ENCODE measurements around the gene MISP3.

Gene MISP3

DNA sequence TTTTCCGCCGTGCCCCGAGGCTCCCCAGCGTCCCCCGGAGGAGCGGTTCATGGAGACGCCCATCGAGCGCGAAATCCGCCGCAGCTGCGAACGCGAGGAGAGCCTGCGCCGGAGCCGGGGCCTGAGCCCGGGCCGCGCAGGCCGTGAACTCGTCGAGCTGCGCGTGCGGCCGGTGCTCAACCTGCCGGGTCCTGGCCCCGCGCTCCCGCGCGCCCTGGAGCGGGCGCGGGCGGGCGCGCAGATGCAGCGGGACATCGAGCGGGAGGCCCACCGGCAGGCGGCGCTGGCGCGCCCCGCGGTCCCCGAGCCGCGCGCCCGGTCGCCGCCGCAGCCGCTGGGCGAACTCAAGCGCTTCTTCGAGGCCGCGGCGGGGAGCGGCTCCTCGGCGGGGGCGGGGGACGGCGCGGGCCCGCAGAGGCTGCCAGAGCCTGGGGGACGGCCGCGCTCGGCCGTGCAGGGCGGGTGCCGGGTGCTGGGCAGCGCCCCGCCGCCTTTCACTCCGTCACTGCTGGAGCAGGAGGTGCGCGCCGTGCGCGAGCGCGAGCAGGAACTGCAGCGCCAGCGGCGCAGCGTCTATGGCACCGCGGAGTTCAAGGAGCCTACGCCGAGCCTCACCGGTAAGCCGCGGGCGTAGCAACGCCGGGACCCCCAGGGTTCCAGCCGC is 807 bp downstream of the MISP3 start:
- DNase-seq (ENCODE audit: low spot score) = peak; percentile 92
- TF ChIP-seq, protein P1, sequence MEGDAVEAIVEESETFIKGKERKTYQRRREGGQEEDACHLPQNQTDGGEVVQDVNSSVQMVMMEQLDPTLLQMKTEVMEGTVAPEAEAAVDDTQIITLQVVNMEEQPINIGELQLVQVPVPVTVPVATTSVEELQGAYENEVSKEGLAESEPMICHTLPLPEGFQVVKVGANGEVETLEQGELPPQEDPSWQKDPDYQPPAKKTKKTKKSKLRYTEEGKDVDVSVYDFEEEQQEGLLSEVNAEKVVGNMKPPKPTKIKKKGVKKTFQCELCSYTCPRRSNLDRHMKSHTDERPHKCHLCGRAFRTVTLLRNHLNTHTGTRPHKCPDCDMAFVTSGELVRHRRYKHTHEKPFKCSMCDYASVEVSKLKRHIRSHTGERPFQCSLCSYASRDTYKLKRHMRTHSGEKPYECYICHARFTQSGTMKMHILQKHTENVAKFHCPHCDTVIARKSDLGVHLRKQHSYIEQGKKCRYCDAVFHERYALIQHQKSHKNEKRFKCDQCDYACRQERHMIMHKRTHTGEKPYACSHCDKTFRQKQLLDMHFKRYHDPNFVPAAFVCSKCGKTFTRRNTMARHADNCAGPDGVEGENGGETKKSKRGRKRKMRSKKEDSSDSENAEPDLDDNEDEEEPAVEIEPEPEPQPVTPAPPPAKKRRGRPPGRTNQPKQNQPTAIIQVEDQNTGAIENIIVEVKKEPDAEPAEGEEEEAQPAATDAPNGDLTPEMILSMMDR (IDR thresholded peaks at IDR 0.05; ENCODE audit: extremely low read depth, missing control alignments) = peak; percentile 83

DNA sequence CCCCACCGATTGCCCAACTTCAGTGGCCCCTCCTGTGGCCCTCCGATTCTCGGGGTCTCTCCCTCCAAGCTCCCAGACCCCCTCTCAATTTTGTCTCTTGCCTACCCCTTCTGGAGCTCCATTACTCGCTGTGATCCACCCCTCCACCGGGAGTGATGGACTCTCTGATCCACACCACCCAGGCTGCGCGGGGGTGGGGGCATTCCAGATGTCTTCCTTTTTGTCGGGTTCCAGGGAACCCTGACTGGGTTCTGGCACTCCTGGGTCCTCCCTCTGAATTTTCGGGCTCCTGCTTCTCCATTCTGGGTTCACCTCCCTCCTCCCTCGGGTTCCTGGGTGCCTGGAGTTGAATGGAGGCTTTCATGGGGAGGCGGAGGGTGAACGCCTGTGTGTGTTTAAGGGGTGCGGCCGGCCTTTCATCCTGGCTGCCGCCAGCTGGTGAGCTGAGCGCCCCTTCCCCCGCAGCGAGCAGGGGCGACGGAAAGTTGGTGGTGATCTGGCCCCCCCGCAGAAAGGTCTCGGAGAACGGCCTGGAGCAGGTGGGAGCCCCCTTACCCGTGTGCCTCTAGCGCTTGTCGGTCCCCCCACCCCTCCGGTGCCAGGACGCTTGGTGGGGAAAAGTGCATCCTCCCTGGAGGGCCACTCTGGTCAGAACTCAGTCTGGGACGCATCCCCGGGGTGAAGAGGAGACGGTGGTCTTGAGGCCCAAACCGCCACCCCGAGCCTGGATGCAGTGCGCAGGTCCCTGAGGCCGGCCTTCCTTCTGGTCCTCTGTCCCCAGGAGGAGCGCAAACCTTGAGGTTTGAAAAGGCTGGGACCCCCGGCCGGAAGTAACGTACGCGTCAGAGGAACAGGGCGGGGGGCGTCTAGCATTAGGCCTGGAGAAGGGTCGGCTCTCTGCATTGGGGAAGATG is 1.6 kb downstream of the MISP3 start:
- TF ChIP-seq, protein P1 (IDR thresholded peaks at IDR 0.05; ENCODE audit: extremely low read depth, missing control alignments) = no peak
- peak; percentile 34 for DNase-seq (ENCODE audit: low spot score)

DNA sequence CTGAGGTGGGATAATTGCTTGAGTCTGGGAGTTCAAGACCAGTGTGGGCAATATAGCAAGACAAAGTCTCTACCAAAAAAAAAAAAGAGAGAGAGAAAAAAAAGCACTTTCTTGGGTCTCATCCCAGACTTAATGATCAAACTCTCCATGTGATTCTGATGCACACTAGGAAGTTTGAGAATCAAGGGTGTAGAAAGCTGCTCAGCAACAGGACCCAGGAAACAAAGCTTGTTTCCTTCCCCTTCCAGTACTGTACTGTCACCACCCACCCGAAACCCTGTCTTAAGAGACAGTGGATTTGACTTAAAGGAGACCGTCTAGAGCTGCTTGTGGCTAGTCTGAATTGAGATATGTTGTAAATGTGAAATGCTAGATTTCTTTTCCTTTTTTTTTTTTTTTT is 5.8 kb downstream of the MISP3 start:
- DNase-seq (ENCODE audit: low spot score) = no peak
- TF ChIP-seq, protein P1 (IDR thresholded peaks at IDR 0.05; ENCODE audit: extremely low read depth, missing control alignments) = no peak

DNA sequence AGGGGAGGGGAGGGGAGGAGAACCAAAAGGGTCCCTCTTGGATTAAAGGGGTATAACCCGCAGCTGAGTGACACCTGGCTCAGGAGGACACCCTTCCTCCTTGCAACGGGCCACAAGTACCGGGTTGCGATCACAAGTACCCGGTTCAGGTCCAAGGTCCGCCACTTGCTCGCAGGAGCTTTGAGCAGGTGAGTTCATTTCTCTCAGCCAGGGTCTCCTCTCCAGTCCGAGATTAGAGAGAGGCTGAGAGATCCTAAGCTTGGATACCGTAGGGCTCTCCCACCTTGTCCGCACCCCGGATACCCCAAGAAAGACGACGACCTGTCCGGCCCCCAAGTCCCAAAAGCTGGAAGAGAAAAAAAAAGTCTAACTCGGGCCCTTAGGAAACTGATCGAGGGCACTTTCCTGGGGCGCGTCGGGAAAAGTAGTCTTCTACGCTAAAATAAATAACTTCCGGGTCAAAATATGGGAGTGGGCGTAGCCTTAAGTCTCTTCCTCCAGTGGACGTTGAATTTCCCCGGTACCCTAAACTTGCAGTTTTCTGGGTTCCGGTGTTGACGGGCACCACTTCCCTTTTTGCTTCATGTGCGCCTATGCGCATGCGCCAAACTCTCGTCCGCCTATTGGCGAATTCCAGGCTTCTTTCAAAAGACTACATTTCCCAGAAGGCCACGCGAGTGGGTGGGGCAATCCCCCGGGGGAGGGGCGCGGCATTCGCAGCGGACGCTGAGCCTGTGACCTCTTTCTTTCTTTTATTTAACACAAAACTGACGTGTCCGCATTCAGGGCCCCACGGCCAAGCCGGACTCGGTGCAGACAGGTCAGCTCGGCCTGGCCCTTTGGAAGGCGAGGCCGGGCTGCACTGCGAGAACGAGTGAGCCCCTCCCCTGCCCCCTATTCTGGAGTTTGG is 8.6 kb downstream of the MISP3 start:
- DNase-seq (ENCODE audit: low spot score) = peak; percentile 99
- TF ChIP-seq, protein P1 (IDR thresholded peaks at IDR 0.05; ENCODE audit: extremely low read depth, missing control alignments) = no peak

DNA sequence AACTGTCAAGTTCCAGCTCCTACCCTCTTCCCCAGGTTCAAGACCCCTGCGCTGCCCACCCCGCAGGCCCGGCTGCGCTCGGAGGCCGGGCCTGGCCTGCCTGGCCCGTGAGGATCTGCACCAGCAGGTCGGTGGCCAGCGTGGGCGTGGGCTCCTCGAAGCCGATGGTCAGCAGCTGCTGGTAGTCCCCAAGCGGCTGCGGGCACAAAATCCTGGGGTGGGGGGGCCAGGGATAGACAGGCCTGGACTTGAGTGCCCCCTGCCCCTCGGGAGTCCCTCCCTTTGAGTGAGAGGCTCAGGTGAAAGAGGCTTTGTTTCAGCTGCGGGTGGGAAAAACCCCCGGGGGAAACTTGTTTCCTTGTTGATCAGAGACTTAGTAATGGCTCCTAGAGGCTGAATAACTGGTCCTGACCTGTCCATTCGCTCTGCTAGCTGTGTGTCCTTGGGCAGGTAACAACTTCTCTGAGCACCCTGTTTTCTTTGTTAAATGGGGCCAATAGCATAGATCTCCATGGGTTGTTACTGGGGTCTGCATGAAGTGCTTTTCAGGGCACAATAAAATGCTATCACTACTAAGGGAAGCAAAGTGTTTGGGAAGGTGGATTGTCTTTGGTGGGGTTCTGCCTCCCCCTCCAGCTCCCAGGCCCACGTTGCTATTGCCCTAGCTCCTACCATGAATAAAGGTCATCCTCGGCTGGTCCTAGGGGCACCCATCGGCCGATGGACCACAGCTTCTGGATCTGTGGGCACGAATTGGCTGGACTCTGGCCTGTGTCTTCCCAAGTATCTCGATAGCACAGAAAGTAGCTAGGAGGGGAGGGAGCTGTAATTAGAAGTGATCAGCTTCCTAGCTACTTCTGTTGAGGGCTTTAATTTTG is 9.4 kb downstream of the MISP3 start:
- peak; percentile 72 for DNase-seq (ENCODE audit: low spot score)
- TF ChIP-seq, protein P1 (IDR thresholded peaks at IDR 0.05; ENCODE audit: extremely low read depth, missing control alignments) = no peak

DNA sequence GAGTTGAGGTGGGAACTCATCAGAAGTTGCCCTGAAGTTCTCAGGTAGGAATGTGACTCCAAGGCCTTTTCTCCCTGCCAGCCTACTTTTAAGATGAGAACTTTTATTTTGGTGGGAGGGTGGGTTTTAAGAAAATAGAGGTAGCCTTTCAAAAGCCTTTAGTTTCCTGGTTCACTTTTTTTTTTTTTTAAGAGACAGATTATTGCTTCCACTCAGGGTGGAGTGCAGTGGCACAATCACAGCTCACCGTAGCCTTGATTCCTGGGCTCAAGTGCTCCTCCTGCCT is 10.0 kb downstream of the MISP3 start:
- DNase-seq (ENCODE audit: low spot score) = no peak
- TF ChIP-seq, protein P1 (IDR thresholded peaks at IDR 0.05; ENCODE audit: extremely low read depth, missing control alignments) = no peak
